ENCODE results near the gene NAALADL2. TPM values are rescaled to one million over a fixed set of nuclear protein-coding genes. Genes with fewer than 3 reads are reported as not detected.

NAALADL2 gene
- total and polyA plus RNA-seq, 2 donors from 2014 or later = 2.0 to 20.2 TPM

DNA sequence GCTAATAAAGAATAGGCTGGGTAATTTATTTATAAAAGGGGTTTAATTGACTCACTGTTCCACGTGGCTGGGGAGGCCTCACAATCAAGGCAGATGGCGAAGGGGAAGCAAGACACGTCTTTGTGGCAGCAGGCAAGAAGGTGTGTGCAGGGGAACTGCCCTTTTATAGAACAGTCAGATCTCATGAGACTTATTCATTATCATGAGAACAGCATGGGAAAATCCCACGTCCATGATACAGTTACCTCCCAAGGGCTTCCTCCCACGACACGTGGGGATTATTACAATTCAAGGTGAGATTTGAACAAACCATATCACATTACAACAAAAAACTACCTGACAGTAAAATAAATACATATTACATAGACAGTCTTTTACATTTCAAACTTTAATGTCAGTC is 414.9 kb downstream of the NAALADL2 start:
- H3K27ac ChIP-seq (ENCODE audit: low read depth in 2 of 2, low read length in 2 of 2) = no peak overlapping the region
- no peak for DNase-seq
- intact Hi-C loops (cut with DNase I) = no loop called here
- H3K9ac ChIP-seq (ENCODE audit: low read length in 3 of 3) = no peak overlapping the region
- FAIRE-seq = no peak
- no peaks in the 10 kb centered on the region for H3K9me3 ChIP-seq (ENCODE audit: control insufficient read depth in 2 of 3, insufficient read depth in 1 of 3, low read length in 3 of 3)
- no peaks in the 10 kb centered on the region for H3K4me1 ChIP-seq (ENCODE audit: control insufficient read depth in 2 of 3, insufficient read depth in 2 of 3, low read depth in 1 of 3, low read length in 3 of 3)
- no peak overlapping the region for H3K4me3 ChIP-seq (ENCODE audit: low read length in 3 of 3)
- TF ChIP-seq, protein P1, sequence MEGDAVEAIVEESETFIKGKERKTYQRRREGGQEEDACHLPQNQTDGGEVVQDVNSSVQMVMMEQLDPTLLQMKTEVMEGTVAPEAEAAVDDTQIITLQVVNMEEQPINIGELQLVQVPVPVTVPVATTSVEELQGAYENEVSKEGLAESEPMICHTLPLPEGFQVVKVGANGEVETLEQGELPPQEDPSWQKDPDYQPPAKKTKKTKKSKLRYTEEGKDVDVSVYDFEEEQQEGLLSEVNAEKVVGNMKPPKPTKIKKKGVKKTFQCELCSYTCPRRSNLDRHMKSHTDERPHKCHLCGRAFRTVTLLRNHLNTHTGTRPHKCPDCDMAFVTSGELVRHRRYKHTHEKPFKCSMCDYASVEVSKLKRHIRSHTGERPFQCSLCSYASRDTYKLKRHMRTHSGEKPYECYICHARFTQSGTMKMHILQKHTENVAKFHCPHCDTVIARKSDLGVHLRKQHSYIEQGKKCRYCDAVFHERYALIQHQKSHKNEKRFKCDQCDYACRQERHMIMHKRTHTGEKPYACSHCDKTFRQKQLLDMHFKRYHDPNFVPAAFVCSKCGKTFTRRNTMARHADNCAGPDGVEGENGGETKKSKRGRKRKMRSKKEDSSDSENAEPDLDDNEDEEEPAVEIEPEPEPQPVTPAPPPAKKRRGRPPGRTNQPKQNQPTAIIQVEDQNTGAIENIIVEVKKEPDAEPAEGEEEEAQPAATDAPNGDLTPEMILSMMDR (IDR thresholded peaks at IDR 0.05; ENCODE audit: borderline replicate concordance, extremely low read depth, insufficient read depth) = no peak
- no peaks in the 10 kb centered on the region for H3K36me3 ChIP-seq (ENCODE audit: control insufficient read depth in 2 of 3, insufficient read depth in 3 of 3, low read length in 3 of 3)
- no peaks in the 10 kb centered on the region for H3K27me3 ChIP-seq (ENCODE audit: control insufficient read depth, insufficient read depth, low read length)

DNA sequence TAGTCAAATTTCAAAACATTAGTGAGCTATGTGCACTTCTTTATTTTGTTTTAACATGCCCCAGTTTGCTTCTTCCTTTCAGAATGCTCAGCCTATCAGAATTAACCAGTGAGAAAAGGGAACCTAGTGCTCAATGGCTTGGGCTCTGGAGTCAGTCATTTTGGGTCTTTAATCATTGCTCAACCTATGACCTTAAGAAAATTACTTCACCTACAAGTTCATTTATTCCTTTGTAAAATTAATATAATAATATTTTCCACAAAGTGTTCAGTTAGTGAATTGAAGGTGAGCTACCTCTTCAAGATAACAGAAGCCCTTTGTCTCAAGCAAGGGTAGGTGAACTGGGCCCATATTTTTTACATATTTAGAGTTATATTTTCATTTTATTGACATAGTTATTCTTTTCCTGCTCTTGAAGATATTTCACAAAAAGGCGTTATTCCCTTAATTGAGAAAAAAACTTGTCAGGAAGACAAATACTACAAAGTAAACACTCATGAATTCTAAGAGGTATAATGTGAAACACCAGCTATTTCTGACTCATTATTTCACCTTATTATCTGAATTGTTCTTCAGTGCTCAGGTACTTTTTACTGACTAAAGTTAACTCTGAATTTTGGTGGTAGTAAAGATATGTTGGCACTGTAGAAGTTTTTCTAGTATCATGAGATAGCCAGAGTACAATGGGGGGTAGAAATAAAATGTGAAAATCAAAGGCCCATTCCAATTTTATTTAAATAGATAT is 415.5 kb downstream of the NAALADL2 start:
- FAIRE-seq (no peak), DNase-seq (no peak)
- Histone ChIP-seq H3K4me3 (ENCODE audit: low read length in 3 of 3) (no peak overlapping the region), H3K9me3 (ENCODE audit: control insufficient read depth in 2 of 3, insufficient read depth in 1 of 3, low read length in 3 of 3) (no peaks in the 10 kb centered on the region), H3K27me3 (ENCODE audit: control insufficient read depth, insufficient read depth, low read length) (no peaks in the 10 kb centered on the region), H3K27ac (ENCODE audit: low read depth in 2 of 2, low read length in 2 of 2) (no peak overlapping the region), H3K4me1 (ENCODE audit: control insufficient read depth in 2 of 3, insufficient read depth in 2 of 3, low read depth in 1 of 3, low read length in 3 of 3) (no peaks in the 10 kb centered on the region), H3K9ac (ENCODE audit: low read length in 3 of 3) (no peak overlapping the region), H3K36me3 (ENCODE audit: control insufficient read depth in 2 of 3, insufficient read depth in 3 of 3, low read length in 3 of 3) (no peaks in the 10 kb centered on the region)
- intact Hi-C loops (cut with DNase I) = no loop called here
- TF ChIP-seq, protein P1 (IDR thresholded peaks at IDR 0.05; ENCODE audit: borderline replicate concordance, extremely low read depth, insufficient read depth) = no peak

DNA sequence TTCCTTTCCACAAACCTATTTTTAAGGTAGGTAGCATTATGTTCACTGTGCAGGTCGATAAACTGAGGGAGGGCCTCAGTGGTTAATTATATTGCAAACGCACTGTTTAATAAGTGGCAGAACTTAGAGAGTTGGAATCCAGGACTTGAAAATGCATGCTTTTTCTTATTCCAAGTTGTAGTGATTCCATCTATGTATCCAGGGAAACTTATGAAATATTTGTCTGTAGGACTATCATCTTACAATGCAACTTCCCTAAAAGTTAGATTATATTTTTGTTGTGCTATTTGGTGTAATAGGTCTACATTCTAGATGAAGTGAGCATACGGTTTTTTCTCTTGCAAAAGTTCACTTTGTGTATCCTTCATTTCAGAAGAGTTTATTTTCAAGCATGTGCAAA is 419.5 kb downstream of the NAALADL2 start:
- intact Hi-C loops (cut with DNase I) = no loop called here
- Histone ChIP-seq H3K4me3 (ENCODE audit: low read length in 3 of 3) (no peak overlapping the region), H3K4me1 (ENCODE audit: control insufficient read depth in 2 of 3, insufficient read depth in 2 of 3, low read depth in 1 of 3, low read length in 3 of 3) (no peaks in the 10 kb centered on the region), H3K36me3 (ENCODE audit: control insufficient read depth in 2 of 3, insufficient read depth in 3 of 3, low read length in 3 of 3) (no peaks in the 10 kb centered on the region), H3K27me3 (ENCODE audit: control insufficient read depth, insufficient read depth, low read length) (no peaks in the 10 kb centered on the region), H3K9me3 (ENCODE audit: control insufficient read depth in 2 of 3, insufficient read depth in 1 of 3, low read length in 3 of 3) (no peaks in the 10 kb centered on the region), H3K27ac (ENCODE audit: low read depth in 2 of 2, low read length in 2 of 2) (no peak overlapping the region), H3K9ac (ENCODE audit: low read length in 3 of 3) (no peak overlapping the region)
- TF ChIP-seq, protein P1 (IDR thresholded peaks at IDR 0.05; ENCODE audit: borderline replicate concordance, extremely low read depth, insufficient read depth) = no peak
- DNase-seq (no peak), FAIRE-seq (no peak)

All from kidney (tissue), 14 donors.